ENCODE measurements around the gene ATXN10.

The ATXN10 gene

GRCh38 chr22:45807156-45807915, 135.7 kb downstream of the ATXN10 start:
- TF ChIP-seq GATA3 (IDR thresholded peaks at IDR 0.05; ENCODE audit: low read depth, low read length) (no peak), GATA2 (IDR thresholded peaks at IDR 0.05; ENCODE audit: low read depth, low read length) (no peak)

- TF ChIP-seq GATA2 (IDR thresholded peaks at IDR 0.05; ENCODE audit: low read depth, low read length) (no peak), GATA3 (IDR thresholded peaks at IDR 0.05; ENCODE audit: low read depth, low read length) (no peak)
Observed at GRCh38 chr22:45812910-45813309, 141.3 kb downstream of the ATXN10 start.

GRCh38 chr22:45814198-45814597, 142.6 kb downstream of the ATXN10 start:
- TF ChIP-seq GATA3 (IDR thresholded peaks at IDR 0.05; ENCODE audit: low read depth, low read length) (no peak), GATA2 (IDR thresholded peaks at IDR 0.05; ENCODE audit: low read depth, low read length) (no peak)

GRCh38 chr22:45816776-45817175, 145.1 kb downstream of the ATXN10 start:
- TF ChIP-seq GATA3 (IDR thresholded peaks at IDR 0.05; ENCODE audit: low read depth, low read length), result no peak
- TF ChIP-seq GATA2 (IDR thresholded peaks at IDR 0.05; ENCODE audit: low read depth, low read length), result no peak

GRCh38 chr22:45817745-45818423, 146.2 kb downstream of the ATXN10 start:
- TF ChIP-seq GATA2 (IDR thresholded peaks at IDR 0.05; ENCODE audit: low read depth, low read length) (no peak), GATA3 (IDR thresholded peaks at IDR 0.05; ENCODE audit: low read depth, low read length) (no peak)

- TF ChIP-seq GATA3 (IDR thresholded peaks at IDR 0.05; ENCODE audit: low read depth, low read length), result no peak
- no peak for TF ChIP-seq GATA2 (IDR thresholded peaks at IDR 0.05; ENCODE audit: low read depth, low read length)
Observed at GRCh38 chr22:45818424-45819085, 146.9 kb downstream of the ATXN10 start.

GRCh38 chr22:45819305-45819704, 147.7 kb downstream of the ATXN10 start:
- TF ChIP-seq GATA3 (IDR thresholded peaks at IDR 0.05; ENCODE audit: low read depth, low read length), result no peak
- no peak for TF ChIP-seq GATA2 (IDR thresholded peaks at IDR 0.05; ENCODE audit: low read depth, low read length)

GRCh38 chr22:45823336-45823735, 151.7 kb downstream of the ATXN10 start:
- TF ChIP-seq GATA3 (IDR thresholded peaks at IDR 0.05; ENCODE audit: low read depth, low read length), result no peak
- TF ChIP-seq GATA2 (IDR thresholded peaks at IDR 0.05; ENCODE audit: low read depth, low read length), result no peak

- TF ChIP-seq GATA3 (IDR thresholded peaks at IDR 0.05; ENCODE audit: low read depth, low read length), result no peak
- TF ChIP-seq GATA2 (IDR thresholded peaks at IDR 0.05; ENCODE audit: low read depth, low read length), result no peak
Observed at GRCh38 chr22:45826520-45826919, 154.9 kb downstream of the ATXN10 start.

GRCh38 chr22:45828841-45829240, 157.2 kb downstream of the ATXN10 start:
- TF ChIP-seq GATA3 (IDR thresholded peaks at IDR 0.05; ENCODE audit: low read depth, low read length) (no peak), GATA2 (IDR thresholded peaks at IDR 0.05; ENCODE audit: low read depth, low read length) (no peak)

- TF ChIP-seq GATA3 (IDR thresholded peaks at IDR 0.05; ENCODE audit: low read depth, low read length) (no peak), GATA2 (IDR thresholded peaks at IDR 0.05; ENCODE audit: low read depth, low read length) (no peak)
Observed at GRCh38 chr22:45830531-45831245, 159.1 kb downstream of the ATXN10 start.

GRCh38 chr22:45831394-45831793, 159.8 kb downstream of the ATXN10 start:
- no peak for TF ChIP-seq GATA3 (IDR thresholded peaks at IDR 0.05; ENCODE audit: low read depth, low read length)

GRCh38 chr22:45832180-45832579, 160.5 kb downstream of the ATXN10 start:
- no peak for TF ChIP-seq GATA2 (IDR thresholded peaks at IDR 0.05; ENCODE audit: low read depth, low read length)
- TF ChIP-seq GATA3 (IDR thresholded peaks at IDR 0.05; ENCODE audit: low read depth, low read length), result no peak

- TF ChIP-seq GATA2 (IDR thresholded peaks at IDR 0.05; ENCODE audit: low read depth, low read length), result no peak
- no peak for TF ChIP-seq GATA3 (IDR thresholded peaks at IDR 0.05; ENCODE audit: low read depth, low read length)
Observed at GRCh38 chr22:45832959-45833580, 161.4 kb downstream of the ATXN10 start.
